Rectal smooth muscle tissue (tissue), 1 donor: ENCODE results near the gene RAB38.
A peak's percentile ranks its signal among the peaks of the same experiment; 100 is the strongest.

Experiments used
- H3K27ac ChIP-seq: one replicate; pipeline ENCODE4 v1.7.0; 2013; ENCODE audit warnings: low read depth, low read length, inconsistent platforms
- H3K27me3 ChIP-seq: one replicate; pipeline ENCODE4 v1.7.0; 2013; ENCODE audit warnings: low read length; ENCODE audit not compliant: control insufficient read depth, insufficient read depth
- H3K36me3 ChIP-seq: one replicate; pipeline ENCODE4 v1.7.0; 2013; ENCODE audit warnings: low read length; ENCODE audit not compliant: control insufficient read depth, insufficient read depth
- H3K4me1 ChIP-seq: one replicate; pipeline ENCODE4 v1.7.0; 2013; ENCODE audit warnings: low read length; ENCODE audit not compliant: control insufficient read depth, insufficient read depth
- H3K4me3 ChIP-seq: one replicate; pipeline ENCODE4 v1.7.0; 2013; ENCODE audit warnings: low read length
- H3K9ac ChIP-seq: one replicate; pipeline ENCODE4 v1.7.0; 2013; ENCODE audit warnings: low read length

Gene RAB38

DNA sequence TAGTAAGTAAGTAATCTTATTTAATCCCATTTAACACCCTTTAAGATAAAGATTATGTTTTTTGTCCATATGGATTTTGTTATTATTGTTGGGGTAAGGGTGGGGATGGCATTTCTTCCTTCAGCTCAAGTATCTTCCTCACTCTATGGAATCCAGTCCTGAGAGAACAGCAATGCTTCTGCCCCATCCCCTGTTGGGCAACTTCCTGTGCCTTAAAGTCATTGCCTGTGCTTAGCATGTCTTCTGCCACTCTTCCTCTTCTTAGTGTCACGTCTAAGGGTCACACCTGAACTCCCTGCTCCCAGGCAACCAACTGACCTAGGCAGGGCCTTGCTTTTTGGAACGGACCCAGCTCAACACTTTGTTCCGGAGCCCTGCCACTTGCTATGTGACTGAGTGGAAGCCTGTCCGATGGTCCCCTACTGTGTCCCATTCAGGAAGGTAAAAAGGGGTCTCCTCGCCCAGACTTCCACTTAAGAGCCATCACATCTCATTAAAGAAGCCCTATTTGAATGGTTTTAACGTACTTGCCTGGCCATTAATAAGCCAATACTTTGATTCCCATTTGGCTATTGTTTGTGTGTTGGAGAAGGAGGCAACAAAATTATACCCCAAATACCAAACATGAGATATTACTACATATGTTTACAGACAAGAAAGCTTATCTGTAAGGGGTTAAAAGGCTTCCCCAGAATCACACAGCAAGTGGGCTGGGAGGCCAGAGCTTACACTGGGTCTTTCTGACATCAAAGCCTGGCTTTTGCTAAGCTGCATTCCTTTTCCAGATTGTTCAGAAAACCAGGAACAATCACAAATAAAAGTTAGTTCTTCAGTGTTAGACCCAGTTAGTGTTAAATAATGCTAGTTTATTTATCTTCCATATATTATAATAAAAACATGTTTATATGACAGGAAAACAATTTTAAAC, 59.2 kb downstream of the RAB38 start:
- no peaks in the 10 kb centered on the region for H3K27me3 ChIP-seq
- H3K27ac ChIP-seq = no peak overlapping the region
- no peak overlapping the region for H3K4me3 ChIP-seq
- no peaks in the 10 kb centered on the region for H3K4me1 ChIP-seq
- H3K9ac ChIP-seq = no peak overlapping the region
- no peaks in the 10 kb centered on the region for H3K36me3 ChIP-seq

DNA sequence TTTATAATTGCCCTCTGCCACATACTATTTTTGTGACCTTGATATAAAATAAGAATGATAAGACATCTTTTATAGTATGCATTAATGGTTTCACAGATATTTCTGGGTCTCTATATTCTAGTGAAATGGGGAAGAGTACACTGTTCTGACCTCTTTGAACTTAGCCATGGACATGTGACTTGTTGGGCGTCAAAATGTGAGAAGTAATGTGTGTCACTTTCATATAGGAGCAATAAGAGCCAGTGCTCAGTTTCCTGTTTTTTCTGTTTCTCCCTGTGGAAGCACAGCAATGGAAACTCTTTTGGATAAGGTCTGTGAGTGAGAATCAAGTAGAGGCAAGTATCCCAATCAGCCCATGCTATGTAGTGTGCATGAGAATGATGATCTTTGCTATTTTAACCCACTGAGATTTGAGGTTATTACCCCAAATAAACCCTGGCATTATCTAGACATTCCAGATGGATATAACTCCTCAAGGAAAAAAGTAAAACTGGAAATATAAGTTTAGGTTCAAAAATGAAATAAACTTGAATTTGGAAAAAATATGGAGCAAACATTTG, 60.7 kb downstream of the RAB38 start:
- H3K27ac ChIP-seq = no peak overlapping the region
- no peak overlapping the region for H3K9ac ChIP-seq
- no peak overlapping the region for H3K4me3 ChIP-seq
- H3K4me1 ChIP-seq = no peaks in the 10 kb centered on the region
- no peaks in the 10 kb centered on the region for H3K27me3 ChIP-seq
- H3K36me3 ChIP-seq = no peaks in the 10 kb centered on the region

GRCh38 chr11:88106666-88107065, 68.6 kb downstream of the RAB38 start:
- no peak overlapping the region for H3K9ac ChIP-seq
- H3K27me3 ChIP-seq = no peaks in the 10 kb centered on the region
- no peak overlapping the region for H3K27ac ChIP-seq
- H3K36me3 ChIP-seq = no peaks in the 10 kb centered on the region
- H3K4me3 ChIP-seq = no peak overlapping the region
- H3K4me1 ChIP-seq = no peaks in the 10 kb centered on the region

- H3K9ac ChIP-seq = no peak overlapping the region
- H3K27ac ChIP-seq = no peak overlapping the region
- no peaks in the 10 kb centered on the region for H3K4me1 ChIP-seq
- H3K27me3 ChIP-seq = no peaks in the 10 kb centered on the region
- no peaks in the 10 kb centered on the region for H3K36me3 ChIP-seq
- H3K4me3 ChIP-seq = no peak overlapping the region
These were observed 69.3 kb downstream of the RAB38 start for GRCh38 chr11:88105951-88106350.

DNA sequence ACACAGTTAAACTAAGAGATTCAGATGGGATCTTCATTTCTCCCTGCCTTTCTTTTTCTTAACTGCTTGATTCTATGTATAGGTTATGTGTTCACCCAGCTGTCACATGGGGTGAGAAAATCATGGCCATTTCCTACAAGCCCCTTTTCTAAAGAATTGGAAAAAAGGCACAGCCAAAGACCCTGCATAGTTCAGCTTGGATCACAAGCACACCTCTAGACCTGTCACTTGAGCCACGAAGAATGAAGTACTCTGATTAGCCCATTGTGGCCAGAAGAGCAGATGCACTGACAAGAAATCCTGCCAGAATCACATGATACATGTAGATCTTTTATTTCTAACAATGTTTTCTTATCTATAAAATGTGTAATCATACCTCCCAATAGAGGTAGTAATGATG, 69.7 kb downstream of the RAB38 start:
- H3K4me3 ChIP-seq = no peak overlapping the region
- no peaks in the 10 kb centered on the region for H3K27me3 ChIP-seq
- H3K9ac ChIP-seq = peak overlapping the region; percentile 11
- no peaks in the 10 kb centered on the region for H3K36me3 ChIP-seq
- no peaks in the 10 kb centered on the region for H3K4me1 ChIP-seq
- no peak overlapping the region for H3K27ac ChIP-seq

GRCh38 chr11:88104408-88104807, 70.8 kb downstream of the RAB38 start:
- no peak overlapping the region for H3K9ac ChIP-seq
- H3K27me3 ChIP-seq = no peaks in the 10 kb centered on the region
- no peak overlapping the region for H3K27ac ChIP-seq
- no peaks in the 10 kb centered on the region for H3K36me3 ChIP-seq
- no peaks in the 10 kb centered on the region for H3K4me1 ChIP-seq
- no peak overlapping the region for H3K4me3 ChIP-seq

- no peaks in the 10 kb centered on the region for H3K36me3 ChIP-seq
- H3K27ac ChIP-seq = no peak overlapping the region
- H3K4me3 ChIP-seq = no peak overlapping the region
- H3K4me1 ChIP-seq = no peaks in the 10 kb centered on the region
- no peaks in the 10 kb centered on the region for H3K27me3 ChIP-seq
- no peak overlapping the region for H3K9ac ChIP-seq
These were observed 71.7 kb downstream of the RAB38 start for GRCh38 chr11:88103337-88104206.

- no peak overlapping the region for H3K9ac ChIP-seq
- no peak overlapping the region for H3K27ac ChIP-seq
- H3K27me3 ChIP-seq = no peaks in the 10 kb centered on the region
- H3K4me3 ChIP-seq = no peak overlapping the region
- H3K36me3 ChIP-seq = no peaks in the 10 kb centered on the region
- no peaks in the 10 kb centered on the region for H3K4me1 ChIP-seq
These were observed 72.7 kb downstream of the RAB38 start for GRCh38 chr11:88102598-88102934.

GRCh38 chr11:88101881-88102597, 73.2 kb downstream of the RAB38 start:
- Histone ChIP-seq H3K36me3 (no peaks in the 10 kb centered on the region), H3K27ac (no peak overlapping the region)

GRCh38 chr11:88100151-88100550, 75.1 kb downstream of the RAB38 start:
- Histone ChIP-seq H3K27ac (no peak overlapping the region), H3K27me3 (no peaks in the 10 kb centered on the region), H3K36me3 (no peaks in the 10 kb centered on the region), H3K4me1 (no peaks in the 10 kb centered on the region), H3K9ac (no peak overlapping the region), H3K4me3 (no peak overlapping the region)

More at GRCh38 chr11:88101881-88102597, 73.2 kb downstream of the RAB38 start:
- H3K4me3 ChIP-seq = no peak overlapping the region
- H3K9ac ChIP-seq = no peak overlapping the region
- H3K4me1 ChIP-seq = no peaks in the 10 kb centered on the region
- no peaks in the 10 kb centered on the region for H3K27me3 ChIP-seq

DNA sequence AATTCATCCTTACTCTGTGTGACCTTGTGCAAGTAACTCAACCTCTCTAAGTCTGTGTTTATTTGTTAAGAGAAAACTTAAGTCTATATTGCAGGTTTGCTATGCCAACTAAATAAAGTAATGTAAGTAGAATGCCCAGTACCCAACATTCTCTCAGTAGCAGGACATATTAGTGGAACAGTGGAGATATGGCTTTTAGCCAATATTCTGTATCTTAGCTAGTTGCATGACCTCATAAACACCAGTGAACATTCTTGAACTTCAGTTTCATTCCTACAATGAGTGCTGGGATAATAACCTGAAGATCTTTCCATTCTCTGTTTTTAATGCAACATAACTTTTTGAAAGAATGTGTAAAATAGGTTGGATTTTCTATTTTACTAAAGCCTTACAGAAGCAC, 77.0 kb downstream of the RAB38 start:
- Histone ChIP-seq H3K4me3 (no peak overlapping the region), H3K4me1 (no peaks in the 10 kb centered on the region), H3K27me3 (no peaks in the 10 kb centered on the region), H3K9ac (no peak overlapping the region), H3K36me3 (no peaks in the 10 kb centered on the region), H3K27ac (no peak overlapping the region)

DNA sequence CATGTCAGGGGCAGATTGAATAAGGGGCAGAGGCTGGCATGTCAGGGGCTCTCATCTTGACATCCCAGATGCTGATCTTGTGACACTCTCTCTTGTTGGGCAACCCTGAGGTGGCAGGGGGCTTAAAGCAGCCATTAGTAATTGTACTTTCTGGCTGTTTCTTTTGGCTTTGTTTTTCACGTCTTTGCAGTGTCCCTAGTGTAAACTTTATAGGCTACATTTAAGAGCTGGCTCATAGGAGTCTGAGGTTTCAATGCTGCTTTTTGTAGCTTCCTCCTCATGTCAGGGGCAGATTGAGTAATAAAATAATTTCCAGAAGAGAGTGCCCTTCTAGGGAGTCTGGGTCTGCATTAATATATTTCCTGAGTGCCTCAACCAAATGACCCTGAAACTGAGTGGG, 86.1 kb downstream of the RAB38 start:
- no peaks in the 10 kb centered on the region for H3K4me1 ChIP-seq
- H3K27ac ChIP-seq = no peak overlapping the region
- H3K27me3 ChIP-seq = no peaks in the 10 kb centered on the region
- H3K36me3 ChIP-seq = no peaks in the 10 kb centered on the region
- no peak overlapping the region for H3K4me3 ChIP-seq
- no peak overlapping the region for H3K9ac ChIP-seq
